ENCODE data around the gene RNF121.

Gene RNF121

GRCh38 chr11:71935338-71935925, 6.6 kb downstream of the RNF121 start:
- no peak for DNase-seq

- DNase-seq, result no peak
These were observed 8.0 kb downstream of the RNF121 start for GRCh38 chr11:71936825-71937224.

GRCh38 chr11:71937826-71938225, 9.0 kb downstream of the RNF121 start:
- DNase-seq, result no peak

- DNase-seq, result no peak
These were observed 11.8 kb downstream of the RNF121 start for GRCh38 chr11:71940561-71941219.

- DNase-seq, result no peak
These were observed 17.3 kb downstream of the RNF121 start for GRCh38 chr11:71946144-71946571.

- DNase-seq, result no peak
These were observed 18.7 kb downstream of the RNF121 start for GRCh38 chr11:71947498-71947897.

- no peak for DNase-seq
These were observed 19.6 kb downstream of the RNF121 start for GRCh38 chr11:71948314-71949027.

- no peak for DNase-seq
These were observed 20.2 kb downstream of the RNF121 start for GRCh38 chr11:71949034-71949433.

- no peak for DNase-seq
These were observed 23.0 kb downstream of the RNF121 start for GRCh38 chr11:71951741-71952310.

GRCh38 chr11:71955898-71956456, 27.1 kb downstream of the RNF121 start:
- DNase-seq, result no peak

- DNase-seq, result no peak
These were observed 33.7 kb downstream of the RNF121 start for GRCh38 chr11:71962428-71963038.

- no peak for DNase-seq
These were observed 34.6 kb downstream of the RNF121 start for GRCh38 chr11:71963468-71963867.

- no peak for DNase-seq
These were observed 35.8 kb downstream of the RNF121 start for GRCh38 chr11:71964641-71965040.

GRCh38 chr11:71971680-71972079, 42.8 kb downstream of the RNF121 start:
- no peak for DNase-seq

- peak; percentile 59 for DNase-seq
These were observed 47.7 kb downstream of the RNF121 start for GRCh38 chr11:71976551-71976950.

- no peak for DNase-seq
These were observed 48.2 kb downstream of the RNF121 start for GRCh38 chr11:71977090-71977489.

GRCh38 chr11:71977743-71978418, 49.0 kb downstream of the RNF121 start:
- DNase-seq, result peak; percentile 49

- DNase-seq, result no peak
These were observed 50.2 kb downstream of the RNF121 start for GRCh38 chr11:71979094-71979493.

GRCh38 chr11:71979602-71980001, 50.8 kb downstream of the RNF121 start:
- DNase-seq, result no peak

GRCh38 chr11:71986131-71986530, 57.3 kb downstream of the RNF121 start:
- no peak for DNase-seq

- no peak for DNase-seq
These were observed 58.7 kb downstream of the RNF121 start for GRCh38 chr11:71987521-71987920.

GRCh38 chr11:71988050-71988449, 59.2 kb downstream of the RNF121 start:
- no peak for DNase-seq

Data from femur (tissue), 1 donor.